AG10803 (cell line): ENCODE results near the gene C7orf25.
"Not testable (repeated sequence)": the region's sequence is repeated elsewhere in the genome, so short reads cannot be mapped to it uniquely, and the experiment has no call there.

Source experiments
- DNase-seq: peaks from one replicate; pipeline ENCODE4 v3.0.0; 2010; ENCODE audit warnings: low read depth
- H3K4me3 ChIP-seq: 2 replicates; pipeline ENCODE4 v1.5.1; 2011; ENCODE audit warnings: mild to moderate bottlenecking, low read length, control low read depth
- TF ChIP-seq, protein P1 (sequence below): conservative IDR thresholded peaks from 2 replicates; pipeline ENCODE4 v1.5.1; 2011; ENCODE audit warnings: mild to moderate bottlenecking, low read length, control low read depth, inconsistent platforms

Gene C7orf25

DNA sequence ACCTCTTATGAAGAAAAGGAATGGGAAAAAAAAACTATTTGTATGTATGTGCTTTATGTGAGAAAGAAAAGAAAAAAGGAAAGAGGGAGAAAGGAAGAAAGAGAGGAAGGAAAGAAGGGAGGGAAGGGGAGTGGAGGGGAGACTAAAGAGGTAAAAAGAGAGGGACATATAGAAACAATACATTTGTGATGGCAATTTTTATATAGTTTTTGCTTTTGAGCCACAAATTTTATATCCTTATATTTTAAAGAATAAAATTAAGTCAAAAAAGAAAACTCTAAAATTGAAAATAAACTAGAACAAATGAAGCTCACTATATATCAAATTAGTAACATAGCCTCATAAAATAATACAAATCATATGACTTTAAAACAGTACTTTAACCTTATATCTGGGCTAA, 11.0 kb downstream of the C7orf25 start:
- DNase-seq = no peak
- TF ChIP-seq, protein P1, sequence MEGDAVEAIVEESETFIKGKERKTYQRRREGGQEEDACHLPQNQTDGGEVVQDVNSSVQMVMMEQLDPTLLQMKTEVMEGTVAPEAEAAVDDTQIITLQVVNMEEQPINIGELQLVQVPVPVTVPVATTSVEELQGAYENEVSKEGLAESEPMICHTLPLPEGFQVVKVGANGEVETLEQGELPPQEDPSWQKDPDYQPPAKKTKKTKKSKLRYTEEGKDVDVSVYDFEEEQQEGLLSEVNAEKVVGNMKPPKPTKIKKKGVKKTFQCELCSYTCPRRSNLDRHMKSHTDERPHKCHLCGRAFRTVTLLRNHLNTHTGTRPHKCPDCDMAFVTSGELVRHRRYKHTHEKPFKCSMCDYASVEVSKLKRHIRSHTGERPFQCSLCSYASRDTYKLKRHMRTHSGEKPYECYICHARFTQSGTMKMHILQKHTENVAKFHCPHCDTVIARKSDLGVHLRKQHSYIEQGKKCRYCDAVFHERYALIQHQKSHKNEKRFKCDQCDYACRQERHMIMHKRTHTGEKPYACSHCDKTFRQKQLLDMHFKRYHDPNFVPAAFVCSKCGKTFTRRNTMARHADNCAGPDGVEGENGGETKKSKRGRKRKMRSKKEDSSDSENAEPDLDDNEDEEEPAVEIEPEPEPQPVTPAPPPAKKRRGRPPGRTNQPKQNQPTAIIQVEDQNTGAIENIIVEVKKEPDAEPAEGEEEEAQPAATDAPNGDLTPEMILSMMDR = no peak

DNA sequence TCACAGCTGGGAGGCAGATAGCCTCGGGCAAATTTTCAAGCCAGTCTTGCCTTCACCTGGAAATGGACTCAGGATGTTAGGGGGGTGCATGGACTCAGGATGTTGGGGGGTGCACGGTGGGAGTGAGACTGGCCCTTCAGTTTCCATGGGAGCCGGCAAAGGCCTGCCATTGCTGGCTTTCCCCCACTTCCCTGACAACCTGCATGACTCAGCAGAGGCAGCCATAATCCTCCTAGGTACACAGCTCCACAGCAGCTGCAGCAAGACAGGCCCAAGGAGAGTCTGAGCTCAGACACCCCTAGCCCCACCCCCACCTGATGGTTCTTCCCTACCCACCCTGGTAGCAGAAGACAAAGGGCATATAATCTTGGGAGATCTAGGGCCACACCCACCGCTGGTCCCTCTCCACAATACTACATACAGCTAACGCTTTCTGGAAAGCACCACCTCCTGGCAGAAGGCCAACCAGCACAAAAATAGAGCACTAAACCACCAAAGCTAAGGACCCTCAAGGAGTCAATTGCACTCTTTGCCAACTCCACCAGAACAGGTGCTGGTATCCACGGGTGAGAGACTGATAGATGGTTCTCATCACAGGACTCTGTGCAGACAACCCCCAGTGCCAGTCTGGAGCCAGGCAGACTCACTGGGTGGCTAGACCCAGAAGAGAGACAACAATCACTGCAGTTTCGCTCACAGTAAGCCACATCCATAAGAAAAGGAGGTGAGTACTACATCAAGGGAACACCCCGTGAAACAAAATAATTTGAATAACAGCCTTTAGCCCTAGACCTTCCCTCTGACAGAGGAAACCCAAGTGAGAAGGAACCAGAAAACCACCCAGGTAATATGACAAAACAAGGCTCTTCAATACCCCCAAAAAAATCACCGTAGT, 18.3 kb downstream of the C7orf25 start:
- TF ChIP-seq, protein P1 = no peak
- no peak overlapping the region for H3K4me3 ChIP-seq
- no peak for DNase-seq

More for the DNA sequence above, 11.0 kb downstream of the C7orf25 start:
- H3K4me3 ChIP-seq = no peak overlapping the region

DNA sequence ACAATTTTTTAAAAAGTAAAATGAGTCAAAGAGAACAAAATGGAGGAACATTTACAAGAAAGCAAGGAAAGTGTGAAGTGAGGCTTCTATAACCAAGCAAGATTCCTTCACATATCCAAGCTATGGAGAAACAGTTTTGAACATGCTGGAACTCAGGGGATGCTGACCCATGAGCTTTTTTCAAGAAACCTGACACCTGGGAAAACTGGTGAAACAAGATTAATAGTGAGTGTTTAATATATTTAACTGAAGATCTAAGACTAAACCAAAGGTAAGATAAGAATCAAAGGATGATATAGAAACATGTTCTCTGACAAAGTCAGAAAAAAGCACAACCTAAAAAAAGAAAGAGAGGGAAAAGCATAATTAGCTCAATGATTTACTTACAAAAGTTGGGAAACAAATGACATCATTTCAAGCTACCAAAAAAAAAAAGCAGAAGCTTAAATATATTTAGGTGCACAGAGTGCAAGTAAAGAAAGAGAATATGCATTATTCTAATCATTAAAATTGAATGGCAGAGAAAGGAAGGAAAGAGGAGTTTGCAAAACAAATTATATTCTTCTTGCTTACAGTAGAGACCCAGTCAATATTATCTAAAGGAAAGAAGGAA, 24.9 kb downstream of the C7orf25 start:
- TF ChIP-seq, protein P1 = no peak
- H3K4me3 ChIP-seq = no peak overlapping the region
- DNase-seq = no peak

DNA sequence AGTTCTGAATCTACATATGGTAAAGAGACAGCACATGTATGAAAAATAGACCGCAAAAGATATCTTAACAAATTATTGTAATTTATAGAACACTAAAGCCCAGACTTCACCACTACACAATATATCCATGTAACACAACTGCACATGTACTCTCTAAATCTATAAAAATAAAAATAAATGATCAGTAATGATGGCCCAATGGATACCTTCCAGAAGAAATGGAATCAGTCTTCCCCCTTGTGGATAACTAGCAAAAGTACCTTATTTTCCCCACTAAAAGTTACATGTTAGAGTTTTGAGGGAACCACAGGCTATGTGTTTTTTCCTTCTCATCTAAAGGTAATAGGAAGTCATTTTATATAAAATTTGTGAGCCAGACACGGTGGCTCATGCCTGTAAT, 25.7 kb downstream of the C7orf25 start:
- TF ChIP-seq, protein P1 = peak; percentile 57
- H3K4me3 ChIP-seq = no peak overlapping the region
- peak; percentile 18 for DNase-seq

DNA sequence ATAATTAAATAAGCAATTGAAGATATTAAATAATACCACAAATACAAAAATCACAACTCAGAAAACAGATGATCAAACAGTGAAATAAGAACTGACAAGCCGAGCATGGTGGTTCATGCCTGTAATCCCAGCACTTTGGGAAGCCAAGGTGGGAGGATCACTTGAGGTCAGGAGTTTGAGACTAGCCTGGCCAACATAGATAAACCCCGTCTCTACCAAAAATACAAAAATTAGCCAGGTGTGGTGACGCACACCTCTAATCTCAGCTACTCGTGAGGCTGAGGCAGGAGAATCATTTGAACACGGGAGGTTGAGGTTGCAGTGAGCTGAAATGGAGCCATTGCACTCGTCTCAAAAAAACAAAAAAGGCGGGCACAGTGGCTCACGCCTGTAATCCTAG, 26.7 kb downstream of the C7orf25 start:
- not testable (repeated sequence) for H3K4me3 ChIP-seq, DNase-seq

DNA sequence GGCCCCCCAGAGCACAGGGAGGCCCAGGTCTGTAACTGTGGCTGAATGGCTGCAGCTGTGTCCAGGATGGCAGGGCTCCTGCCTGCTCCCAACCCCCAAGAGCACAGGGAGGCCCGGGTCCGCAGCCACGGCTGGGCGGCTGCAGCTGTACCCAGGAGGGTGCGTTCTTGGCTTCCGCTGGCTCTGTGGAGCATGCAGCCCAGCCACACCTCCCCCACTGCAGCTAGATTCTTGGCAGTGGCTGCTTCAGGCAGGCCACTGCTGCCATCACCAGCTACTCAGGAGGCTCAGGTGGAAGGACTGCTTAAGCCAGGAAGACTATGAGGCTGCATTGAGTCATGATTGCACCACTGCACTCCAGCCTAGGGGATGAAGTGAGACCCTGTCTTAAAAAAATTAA, 27.9 kb downstream of the C7orf25 start:
- no peak overlapping the region for H3K4me3 ChIP-seq
- TF ChIP-seq, protein P1 = no peak
- no peak for DNase-seq

DNA sequence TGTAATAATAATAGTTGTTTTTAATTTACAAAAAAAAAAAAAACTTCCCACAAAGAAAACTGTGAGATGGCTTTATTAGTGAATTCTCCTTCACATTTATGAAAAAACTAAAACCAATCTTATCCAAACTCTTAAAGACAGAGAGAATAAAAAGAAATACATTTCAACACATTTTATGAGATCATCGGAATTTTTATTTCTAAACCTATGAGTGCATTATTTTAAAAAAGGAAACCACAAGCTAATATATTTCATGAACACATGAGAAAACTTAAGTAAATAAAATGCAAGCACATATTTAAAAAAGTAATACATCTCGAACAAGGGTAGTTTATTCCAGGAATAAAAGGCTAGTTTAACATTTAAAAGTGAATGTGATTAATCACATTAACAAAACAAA, 31.5 kb downstream of the C7orf25 start:
- TF ChIP-seq, protein P1 = no peak
- no peak for DNase-seq
- no peak overlapping the region for H3K4me3 ChIP-seq
